ENCODE data around the gene NLRC4. TPM values are rescaled to one million over a fixed set of nuclear protein-coding genes. Genes with fewer than 3 reads are reported as not detected.
"Not testable (repeated sequence)": the region's sequence is repeated elsewhere in the genome, so short reads cannot be mapped to it uniquely, and the experiment has no call there.

NLRC4 gene
- not detected in 3 replicates for total RNA-seq
- long read RNA-seq = 0 reads

- Mint-ChIP-seq H3K4me1 (ENCODE audit: low read depth) (no peaks in the 10 kb centered on the region), H3K27me3 (ENCODE audit: low read depth) (peaks cover 3% of the 10 kb centered on the region), H3K9me3 (ENCODE audit: low read depth) (no peaks in the 10 kb centered on the region), H3K27ac (ENCODE audit: unreplicated experiment) (no peak within 1 kb of the TSS), H3K4me3 (ENCODE audit: unreplicated experiment) (no peak within 1 kb of the TSS), H3K36me3 (ENCODE audit: low read depth) (no peaks in the 10 kb centered on the region)
- TF ChIP-seq, protein P1, sequence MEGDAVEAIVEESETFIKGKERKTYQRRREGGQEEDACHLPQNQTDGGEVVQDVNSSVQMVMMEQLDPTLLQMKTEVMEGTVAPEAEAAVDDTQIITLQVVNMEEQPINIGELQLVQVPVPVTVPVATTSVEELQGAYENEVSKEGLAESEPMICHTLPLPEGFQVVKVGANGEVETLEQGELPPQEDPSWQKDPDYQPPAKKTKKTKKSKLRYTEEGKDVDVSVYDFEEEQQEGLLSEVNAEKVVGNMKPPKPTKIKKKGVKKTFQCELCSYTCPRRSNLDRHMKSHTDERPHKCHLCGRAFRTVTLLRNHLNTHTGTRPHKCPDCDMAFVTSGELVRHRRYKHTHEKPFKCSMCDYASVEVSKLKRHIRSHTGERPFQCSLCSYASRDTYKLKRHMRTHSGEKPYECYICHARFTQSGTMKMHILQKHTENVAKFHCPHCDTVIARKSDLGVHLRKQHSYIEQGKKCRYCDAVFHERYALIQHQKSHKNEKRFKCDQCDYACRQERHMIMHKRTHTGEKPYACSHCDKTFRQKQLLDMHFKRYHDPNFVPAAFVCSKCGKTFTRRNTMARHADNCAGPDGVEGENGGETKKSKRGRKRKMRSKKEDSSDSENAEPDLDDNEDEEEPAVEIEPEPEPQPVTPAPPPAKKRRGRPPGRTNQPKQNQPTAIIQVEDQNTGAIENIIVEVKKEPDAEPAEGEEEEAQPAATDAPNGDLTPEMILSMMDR (IDR thresholded peaks at IDR 0.05) = no peak
- no peak for DNase-seq (ENCODE audit: low spot score)
These were observed at the start of gene NLRC4 for GRCh38 chr2:32264422-32265105. TSS of gene NLRC4 (minus strand) at chr2:32264886. CDS start at chr2:32256775, 8,111 bp downstream.

DNA sequence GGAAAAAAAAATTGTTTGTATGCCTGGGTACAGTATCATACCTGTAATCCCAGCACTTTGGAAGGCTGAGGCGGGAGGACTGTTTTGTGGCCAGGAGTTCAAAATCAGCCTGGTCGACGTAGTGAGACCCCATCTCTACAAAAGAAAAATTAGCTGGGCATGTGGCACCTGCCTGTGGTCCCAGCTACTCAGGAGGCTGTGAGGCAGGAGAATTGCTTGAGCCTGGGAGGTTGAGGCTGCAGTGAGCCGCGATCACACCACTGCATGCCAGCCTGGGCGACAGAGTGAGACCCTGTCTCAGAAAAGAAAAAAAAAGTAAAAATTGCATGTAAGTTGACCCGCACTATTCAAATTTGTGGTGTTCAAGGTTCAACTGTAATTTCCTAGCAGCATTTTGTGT, 45.9 kb upstream of the NLRC4 start:
- no peaks in the 10 kb centered on the region for H3K4me1 Mint-ChIP-seq (ENCODE audit: low read depth)
- H3K4me3 Mint-ChIP-seq (ENCODE audit: unreplicated experiment) = no peak overlapping the region

DNA sequence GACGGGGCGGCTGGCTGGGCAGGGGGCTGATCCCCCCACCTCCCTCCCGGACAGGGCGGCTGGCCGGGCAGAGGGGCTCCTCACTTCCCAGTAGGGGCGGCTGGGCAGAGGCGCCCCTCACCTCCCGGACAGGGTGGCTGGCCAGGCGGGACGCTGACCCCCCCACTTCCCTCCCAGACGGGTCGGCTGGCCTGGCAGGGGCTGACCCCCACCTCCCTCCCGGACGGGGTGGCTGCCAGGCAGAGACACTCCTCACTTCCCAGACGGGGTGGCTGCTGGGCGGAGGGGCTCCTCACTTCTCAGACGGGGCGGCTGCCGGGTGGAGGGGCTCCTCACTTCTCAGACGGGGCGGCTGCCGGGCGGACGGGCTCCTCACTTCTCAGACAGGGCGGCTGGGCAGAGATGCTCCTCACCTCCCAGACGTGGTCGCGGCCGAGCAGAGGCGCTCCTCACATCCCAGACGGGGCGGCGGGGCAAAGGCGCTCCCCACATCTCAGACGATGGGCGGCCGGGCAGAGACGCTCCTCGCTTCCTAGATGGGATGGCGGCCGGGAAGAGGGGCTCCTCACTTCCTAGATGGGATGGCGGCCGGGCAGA, 29.4 kb upstream of the NLRC4 start:
- not testable (repeated sequence) for H3K27me3 Mint-ChIP-seq (ENCODE audit: low read depth); H3K9me3 Mint-ChIP-seq (ENCODE audit: low read depth); H3K4me3 Mint-ChIP-seq (ENCODE audit: unreplicated experiment); DNase-seq (ENCODE audit: low spot score); H3K27ac Mint-ChIP-seq (ENCODE audit: unreplicated experiment)
- Mint-ChIP-seq H3K36me3 (ENCODE audit: low read depth) (peaks cover 14% of the 10 kb centered on the region), H3K4me1 (ENCODE audit: low read depth) (peaks cover 18% of the 10 kb centered on the region)

More for the DNA sequence above, 45.9 kb upstream of the NLRC4 start:
- no peak overlapping the region for H3K27ac Mint-ChIP-seq (ENCODE audit: unreplicated experiment)
- H3K9me3 Mint-ChIP-seq (ENCODE audit: low read depth) = no peaks in the 10 kb centered on the region
- H3K27me3 Mint-ChIP-seq (ENCODE audit: low read depth) = no peaks in the 10 kb centered on the region
- DNase-seq (ENCODE audit: low spot score) = no peak
- no peaks in the 10 kb centered on the region for H3K36me3 Mint-ChIP-seq (ENCODE audit: low read depth)
- TF ChIP-seq, protein P1 (IDR thresholded peaks at IDR 0.05) = no peak

DNA sequence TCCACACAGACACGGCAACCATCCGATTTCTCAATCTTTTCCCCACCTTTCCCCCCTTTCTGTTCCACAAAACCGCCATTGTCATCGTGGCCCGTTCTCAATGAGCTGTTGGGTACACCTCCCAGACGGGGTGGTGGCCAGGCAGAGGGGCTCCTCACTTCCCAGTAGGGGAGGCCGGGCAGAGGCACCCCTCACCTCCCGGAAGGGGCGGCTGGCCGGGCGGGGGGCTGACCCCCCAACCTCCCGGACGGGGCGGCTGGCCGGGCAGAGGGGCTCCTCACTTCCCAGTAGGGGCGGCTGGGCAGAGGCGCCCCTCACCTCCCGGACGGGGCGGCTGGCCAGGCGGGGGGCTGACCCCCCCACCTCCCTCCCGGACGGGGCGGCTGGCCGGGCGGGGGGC, 28.8 kb upstream of the NLRC4 start:
- Mint-ChIP-seq H3K36me3 (ENCODE audit: low read depth) (peaks cover 12% of the 10 kb centered on the region), H3K27ac (ENCODE audit: unreplicated experiment) (peak overlapping the region; percentile 17), H3K4me1 (ENCODE audit: low read depth) (peaks cover 23% of the 10 kb centered on the region)
- not testable (repeated sequence) for H3K4me3 Mint-ChIP-seq (ENCODE audit: unreplicated experiment); H3K9me3 Mint-ChIP-seq (ENCODE audit: low read depth); H3K27me3 Mint-ChIP-seq (ENCODE audit: low read depth); DNase-seq (ENCODE audit: low spot score)

- TF ChIP-seq, protein P1 (IDR thresholded peaks at IDR 0.05) = no peak
- no peaks in the 10 kb centered on the region for H3K9me3 Mint-ChIP-seq (ENCODE audit: low read depth)
- H3K27ac Mint-ChIP-seq (ENCODE audit: unreplicated experiment) = peak overlapping the region; percentile 42
- peaks cover 12% of the 10 kb centered on the region for H3K36me3 Mint-ChIP-seq (ENCODE audit: low read depth)
- DNase-seq (ENCODE audit: low spot score) = no peak
- peaks cover 33% of the 10 kb centered on the region for H3K4me1 Mint-ChIP-seq (ENCODE audit: low read depth)
- H3K27me3 Mint-ChIP-seq (ENCODE audit: low read depth) = no peaks in the 10 kb centered on the region
- no peak overlapping the region for H3K4me3 Mint-ChIP-seq (ENCODE audit: unreplicated experiment)
These were observed 27.1 kb upstream of the NLRC4 start for GRCh38 chr2:32291746-32292145.

- H3K4me3 Mint-ChIP-seq (ENCODE audit: unreplicated experiment) = no peak overlapping the region
- TF ChIP-seq, protein P1 (IDR thresholded peaks at IDR 0.05) = no peak
- H3K27me3 Mint-ChIP-seq (ENCODE audit: low read depth) = no peaks in the 10 kb centered on the region
- no peak overlapping the region for H3K27ac Mint-ChIP-seq (ENCODE audit: unreplicated experiment)
- DNase-seq (ENCODE audit: low spot score) = no peak
- H3K4me1 Mint-ChIP-seq (ENCODE audit: low read depth) = peaks cover 33% of the 10 kb centered on the region
- peaks cover 3% of the 10 kb centered on the region for H3K36me3 Mint-ChIP-seq (ENCODE audit: low read depth)
- H3K9me3 Mint-ChIP-seq (ENCODE audit: low read depth) = no peaks in the 10 kb centered on the region
These were observed 25.3 kb upstream of the NLRC4 start for GRCh38 chr2:32290000-32290339.
